ENCODE results near the gene PHKA2.
"Not testable (repeated sequence)": the region's sequence is repeated elsewhere in the genome, so short reads cannot be mapped to it uniquely, and the experiment has no call there.

PHKA2 gene

DNA sequence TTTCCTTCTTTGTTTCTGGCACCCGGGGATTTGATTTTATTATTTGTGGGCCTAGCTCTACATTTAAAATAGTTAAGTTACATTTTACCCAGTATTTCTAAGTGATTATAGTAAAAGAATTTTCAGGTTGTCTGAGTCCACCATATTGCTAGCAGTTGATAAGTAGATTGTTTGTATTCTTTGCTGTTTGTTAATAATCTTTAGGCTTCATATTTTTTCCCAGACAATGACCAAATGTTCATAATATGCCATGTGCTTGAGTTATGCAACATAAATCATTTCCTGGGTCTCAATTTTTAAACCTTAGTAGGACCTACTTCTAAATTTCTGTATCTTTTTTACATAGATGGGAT is 127.3 kb downstream of the PHKA2 start:
- DNase-seq (ENCODE audit: low spot score), result no peak

DNA sequence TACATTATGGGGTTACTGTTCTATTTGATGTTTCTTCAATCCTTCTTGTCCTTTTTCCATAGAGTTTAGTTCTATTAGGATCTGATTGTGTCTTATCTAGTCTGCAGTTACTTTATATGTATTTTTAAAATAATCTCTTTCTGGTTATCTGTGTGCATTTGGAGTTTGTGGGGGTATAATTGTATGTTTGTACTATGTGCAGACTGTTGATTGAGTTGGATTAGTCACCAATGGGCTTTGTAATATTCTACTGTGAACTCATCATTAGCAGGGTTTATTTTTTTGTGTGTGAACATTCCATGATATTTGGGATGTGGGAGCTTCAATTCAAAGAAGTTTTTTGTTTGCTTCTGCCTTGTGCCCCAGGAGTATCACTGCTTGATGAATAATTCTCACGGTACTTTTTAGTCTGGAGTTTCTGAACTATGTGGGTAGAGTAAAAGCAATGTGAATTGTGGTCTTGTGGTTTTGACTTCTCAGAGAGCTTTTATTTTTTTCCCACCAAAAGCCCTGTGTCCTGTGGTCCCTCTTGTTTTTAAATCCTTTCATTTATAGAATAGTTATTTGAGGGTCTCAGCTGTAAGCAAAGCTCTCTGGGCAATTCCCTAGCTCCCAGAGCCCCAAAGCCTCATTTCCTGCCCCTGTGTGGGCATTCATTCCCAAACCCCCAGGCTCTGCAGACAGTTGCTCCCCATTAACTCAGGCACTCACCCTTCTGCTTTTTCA is 127.8 kb downstream of the PHKA2 start:
- DNase-seq (ENCODE audit: low spot score), result no peak

DNA sequence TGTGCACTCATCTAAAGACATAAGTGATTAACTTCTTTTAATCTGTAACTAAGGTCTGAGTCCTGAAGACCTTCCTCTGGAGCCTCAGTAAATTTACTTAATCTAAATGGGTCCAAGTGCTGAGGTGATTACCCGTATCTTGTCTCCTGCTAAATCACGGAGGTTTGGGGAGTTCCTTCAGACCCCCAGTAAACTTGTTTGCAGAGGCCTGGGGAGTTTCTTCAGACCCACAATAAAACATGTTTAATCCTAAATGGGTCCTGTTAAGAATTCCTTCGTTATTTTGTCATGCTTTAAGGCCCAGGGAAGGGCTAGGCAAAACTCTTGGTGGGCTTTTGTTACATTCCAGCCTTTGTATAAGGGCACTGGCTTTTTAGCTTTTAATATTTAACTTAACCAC is 136.0 kb downstream of the PHKA2 start:
- not testable (repeated sequence) for DNase-seq (ENCODE audit: low spot score)

Measured in HuH-7.5 (cell line).